Measurements from ENCODE around the gene PLRG1.

Gene PLRG1

GRCh38 chr4:154521607-154522006, 28.6 kb downstream of the PLRG1 start:
- in situ Hi-C loops (cut with MboI; ENCODE audit: low sequenced_read_pairs) = no loop called here

GRCh38 chr4:154519214-154519613, 31.0 kb downstream of the PLRG1 start:
- in situ Hi-C loops (cut with MboI; ENCODE audit: low sequenced_read_pairs) = no loop called here

- in situ Hi-C loops (cut with MboI; ENCODE audit: low sequenced_read_pairs) = no loop called here
These were observed 32.6 kb downstream of the PLRG1 start for GRCh38 chr4:154517591-154517990.

GRCh38 chr4:154516318-154517029, 33.7 kb downstream of the PLRG1 start:
- in situ Hi-C loops (cut with MboI; ENCODE audit: low sequenced_read_pairs) = no loop called here

- in situ Hi-C loops (cut with MboI; ENCODE audit: low sequenced_read_pairs) = no loop called here
These were observed 38.2 kb downstream of the PLRG1 start for GRCh38 chr4:154511981-154512380.

- in situ Hi-C loops (cut with MboI; ENCODE audit: low sequenced_read_pairs) = no loop called here
These were observed 38.7 kb downstream of the PLRG1 start for GRCh38 chr4:154511548-154511947.

- in situ Hi-C loops (cut with MboI; ENCODE audit: low sequenced_read_pairs) = no loop called here
These were observed 43.0 kb downstream of the PLRG1 start for GRCh38 chr4:154507156-154507555.

- in situ Hi-C loops (cut with MboI; ENCODE audit: low sequenced_read_pairs) = no loop called here
These were observed 43.9 kb downstream of the PLRG1 start for GRCh38 chr4:154506253-154506652.

- in situ Hi-C loops (cut with MboI; ENCODE audit: low sequenced_read_pairs) = no loop called here
These were observed 46.6 kb downstream of the PLRG1 start for GRCh38 chr4:154503598-154503997.

GRCh38 chr4:154502111-154502510, 48.1 kb downstream of the PLRG1 start:
- in situ Hi-C loops (cut with MboI; ENCODE audit: low sequenced_read_pairs) = no loop called here

GRCh38 chr4:154497889-154498288, 52.3 kb downstream of the PLRG1 start:
- in situ Hi-C loops (cut with MboI; ENCODE audit: low sequenced_read_pairs) = no loop called here

GRCh38 chr4:154495867-154496266, 54.3 kb downstream of the PLRG1 start:
- in situ Hi-C loops (cut with MboI; ENCODE audit: low sequenced_read_pairs) = no loop called here

GRCh38 chr4:154492288-154492687, 57.9 kb downstream of the PLRG1 start:
- in situ Hi-C loops (cut with MboI; ENCODE audit: low sequenced_read_pairs) = no loop called here

GRCh38 chr4:154491341-154492271, 58.6 kb downstream of the PLRG1 start, which contains the start of gene DCHS2:
DCHS2 (minus strand) TSS chr4:154491799; CDS start chr4:154491355, 444 bp downstream.
- in situ Hi-C loops (cut with MboI; ENCODE audit: low sequenced_read_pairs) = no loop called here

- in situ Hi-C loops (cut with MboI; ENCODE audit: low sequenced_read_pairs) = no loop called here
These were observed 59.4 kb downstream of the PLRG1 start for GRCh38 chr4:154490583-154491340.

GRCh38 chr4:154490234-154490582, 60.0 kb downstream of the PLRG1 start:
- in situ Hi-C loops (cut with MboI; ENCODE audit: low sequenced_read_pairs) = no loop called here

- in situ Hi-C loops (cut with MboI; ENCODE audit: low sequenced_read_pairs) = no loop called here
These were observed 60.5 kb downstream of the PLRG1 start for GRCh38 chr4:154489558-154490233.

GRCh38 chr4:154487145-154487544, 63.1 kb downstream of the PLRG1 start:
- in situ Hi-C loops (cut with MboI; ENCODE audit: low sequenced_read_pairs) = no loop called here

GRCh38 chr4:154485127-154485773, 65.0 kb downstream of the PLRG1 start:
- in situ Hi-C loops (cut with MboI; ENCODE audit: low sequenced_read_pairs) = no loop called here

All from hTERT RPE-1 (cell line).